Heart right ventricle (tissue), 16 donors: ENCODE results near the gene ATXN1. TPM values are rescaled to one million over a fixed set of nuclear protein-coding genes. Genes with fewer than 3 reads are reported as not detected.
"Not testable (repeated sequence)": the region's sequence is repeated elsewhere in the genome, so short reads cannot be mapped to it uniquely, and the experiment has no call there.

Experiments
- ATAC-seq, 8 donors: fragments of 200-7000 bp; cut with Tn5 transposase; one replicate each; pipeline ENCODE4 v1.9.1; 2020; ENCODE audit warnings: mild to moderate bottlenecking in 8 of 8, moderate library complexity in 8 of 8, moderate number of reproducible peaks in 1 of 8
- DNase-seq, 2 donors: peaks; one replicate each; pipeline ENCODE4 v3.0.0-alpha.2; 2020
- H3K27ac ChIP-seq, 10 donors: fragments of 200-600 bp; sonication (generic) in 2 of 10; one replicate each; pipeline versions ENCODE4 v1.5.0 to v1.8.0; 2020 to 2022; ENCODE audit warnings: mild to moderate bottlenecking in 3 of 10
- H3K27me3 ChIP-seq, 7 donors: fragments of 200-600 bp; one replicate each; pipeline ENCODE4 v1.8.0; 2021 to 2022; ENCODE audit warnings: mild to moderate bottlenecking in 2 of 7
- H3K36me3 ChIP-seq, 9 donors: fragments of 200-600 bp; sonication (generic) in 1 of 9; one replicate each; pipeline versions ENCODE4 v1.5.0 to v1.8.0; 2020 to 2022; ENCODE audit warnings: mild to moderate bottlenecking in 2 of 9
- H3K4me1 ChIP-seq, 9 donors: fragments of 200-600 bp; sonication (generic) in 1 of 9; one replicate each; pipeline versions ENCODE4 v1.5.0 to v1.8.0; 2020 to 2022; ENCODE audit warnings: mild to moderate bottlenecking in 4 of 9
- H3K4me3 ChIP-seq, 10 donors: fragments of 200-600 bp; sonication (generic) in 2 of 10; one replicate each; pipeline versions ENCODE4 v1.5.0 to v1.8.0; 2020 to 2022; ENCODE audit warnings: mild to moderate bottlenecking in 7 of 10, moderate library complexity in 2 of 10
- H3K9me3 ChIP-seq, 11 donors: fragments of 200-600 bp in 10 of 11; sonication (generic) in 2 of 11; one replicate each; pipeline versions ENCODE4 v1.5.0 to v1.8.0; 2013 to 2022; ENCODE audit warnings: mild to moderate bottlenecking in 2 of 11, control low read depth in 1 of 11, moderate library complexity in 1 of 11
- WGBS, 2 donors: extraction: QIAGEN DNeasy Blood & Tissue Kit; methylation state at CpG; one replicate each; pipeline ENCODE4 v1.1.7; 2013; ENCODE audit warnings: inconsistent platforms in 1 of 2; 5-methylcytosine and 5-hydroxymethylcytosine counted together
- intact Hi-C, 10 donors: fragments of 100-400 bp; cut with DNase I; formaldehyde crosslinking; loops; one replicate each; pipeline versions ENCODE4 v1.11.1 to v1.14.2; 2022
- polyA plus RNA-seq, 2 donors: library from polyadenylated mRNA; stranded (reverse); fragments of 200-250 nt; gene quantifications; one replicate each; pipeline ENCODE4 v1.2.3, GENCODE V29; 2013
- total RNA-seq, 10 donors: library from RNA; stranded (reverse); fragmentation: NEBNext Ultra II Directional in 3 of 10; extraction: Animal tissue kit (Norgen Biotek cat#: 25700) in 3 of 10; gene quantifications; one replicate each; pipeline versions ENCODE4 v1.2.1 to v1.2.4, GENCODE V29; 2021 to 2023
- TF ChIP-seq, protein P1 (sequence below), 9 donors: fragments of 200-600 bp; sonication (generic) in 2 of 9; IDR thresholded peaks; one replicate each; pipeline versions ENCODE4 v1.5.0 to v1.8.0; 2021 to 2022; ENCODE audit warnings: antibody characterized with exemption in 9 of 9, mild to moderate bottlenecking in 5 of 9, moderate library complexity in 1 of 9
- donor health status: Arrhythmogenic right ventricular cardiomyopathy.
- donor health status: ischemic (EF 13 %, LVEDD 7.1; RV severe dilation, severe dysfunction).
- donor health status: healthy with polysubstance abuse.
- donor health status: DM: no; HTN: yes; CAD: no.
- donor health status: DM: no; HTN: no; CAD: no.
- donor health status: ischemic (EF 25% LVEDD 6.9; RV normal size, moderate dysfunction).
- donor health status: ischemic (EF 25% LVEDD 5.7; RV mildly dilated, moderate dysfunction).
- donor health status: healthy.
- donor health status: DM: yes; HTN: yes; CAD: no.
- donor health status: Ischemic cardiomyopathy.
- donor health status: ischemic (EF 35%, LVEDD 5.7; RV mildly dilated, moderate dysfunction).
- donor health status: nonischemic (EF 11% LVEDD 7.7; RV severe dilation, severe dysfunction).
- donor health status: DM: yes; HTN: yes; CAD: no.
- donor health status: PGD.
- donor health status: ischemic (EF 29% LVEDD 5.4; RV normal size, mild dysfunction).
- donor health status: nonischemic (EF 23%, LVEDD 6.1; RV moderate dilation, normal function).

Gene ATXN1
- total and polyA plus RNA-seq, 12 donors, result 4.1 to 46.5 (median 40.3) TPM

- Histone ChIP-seq H3K4me1 (peaks cover 0 to 16% (median 12%) of the 10 kb centered on the region in 9 donors), H3K4me3 (no peak overlapping the region), H3K27me3 (no peaks in the 10 kb centered on the region), H3K27ac (peak overlapping the region in 8 of 10 donors; percentile 15 to 75 (median 56)), H3K9me3 (no peaks in the 10 kb centered on the region), H3K36me3 (no peaks in the 10 kb centered on the region)
- TF ChIP-seq, protein P1, sequence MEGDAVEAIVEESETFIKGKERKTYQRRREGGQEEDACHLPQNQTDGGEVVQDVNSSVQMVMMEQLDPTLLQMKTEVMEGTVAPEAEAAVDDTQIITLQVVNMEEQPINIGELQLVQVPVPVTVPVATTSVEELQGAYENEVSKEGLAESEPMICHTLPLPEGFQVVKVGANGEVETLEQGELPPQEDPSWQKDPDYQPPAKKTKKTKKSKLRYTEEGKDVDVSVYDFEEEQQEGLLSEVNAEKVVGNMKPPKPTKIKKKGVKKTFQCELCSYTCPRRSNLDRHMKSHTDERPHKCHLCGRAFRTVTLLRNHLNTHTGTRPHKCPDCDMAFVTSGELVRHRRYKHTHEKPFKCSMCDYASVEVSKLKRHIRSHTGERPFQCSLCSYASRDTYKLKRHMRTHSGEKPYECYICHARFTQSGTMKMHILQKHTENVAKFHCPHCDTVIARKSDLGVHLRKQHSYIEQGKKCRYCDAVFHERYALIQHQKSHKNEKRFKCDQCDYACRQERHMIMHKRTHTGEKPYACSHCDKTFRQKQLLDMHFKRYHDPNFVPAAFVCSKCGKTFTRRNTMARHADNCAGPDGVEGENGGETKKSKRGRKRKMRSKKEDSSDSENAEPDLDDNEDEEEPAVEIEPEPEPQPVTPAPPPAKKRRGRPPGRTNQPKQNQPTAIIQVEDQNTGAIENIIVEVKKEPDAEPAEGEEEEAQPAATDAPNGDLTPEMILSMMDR (IDR thresholded peaks at IDR 0.05), result no peak
- DNase-seq, result no peak
- peak in 6 of 8 donors; percentile 64 to 81 (median 70) for ATAC-seq
- intact Hi-C loops, result no loop called here
- WGBS, 2 donors, result 50 to 62% methylated on average over 1 of the region's 1 CpG
Observed at GRCh38 chr6:16392010-16392409, 369.2 kb downstream of the ATXN1 start.

GRCh38 chr6:16391451-16391912, 369.8 kb downstream of the ATXN1 start:
- H3K36me3 ChIP-seq, result no peaks in the 10 kb centered on the region
- no peak overlapping the region for H3K4me3 ChIP-seq
- ATAC-seq (peak in 5 of 8 donors; percentile 22 to 45 (median 29)), DNase-seq (no peak)
- peaks cover 0 to 16% (median 12%) of the 10 kb centered on the region in 9 donors for H3K4me1 ChIP-seq
- H3K27ac ChIP-seq, result peak overlapping the region in 9 of 10 donors; percentile 15 to 75 (median 55)
- no peaks in the 10 kb centered on the region for H3K9me3 ChIP-seq
- no peaks in the 10 kb centered on the region for H3K27me3 ChIP-seq
- TF ChIP-seq, protein P1 (IDR thresholded peaks at IDR 0.05), result no peak
- whole genome bisulfite sequencing, 2 donors, result 61% methylated on average over 2 of the region's 2 CpGs
- intact Hi-C loops, result no loop called here

DNA sequence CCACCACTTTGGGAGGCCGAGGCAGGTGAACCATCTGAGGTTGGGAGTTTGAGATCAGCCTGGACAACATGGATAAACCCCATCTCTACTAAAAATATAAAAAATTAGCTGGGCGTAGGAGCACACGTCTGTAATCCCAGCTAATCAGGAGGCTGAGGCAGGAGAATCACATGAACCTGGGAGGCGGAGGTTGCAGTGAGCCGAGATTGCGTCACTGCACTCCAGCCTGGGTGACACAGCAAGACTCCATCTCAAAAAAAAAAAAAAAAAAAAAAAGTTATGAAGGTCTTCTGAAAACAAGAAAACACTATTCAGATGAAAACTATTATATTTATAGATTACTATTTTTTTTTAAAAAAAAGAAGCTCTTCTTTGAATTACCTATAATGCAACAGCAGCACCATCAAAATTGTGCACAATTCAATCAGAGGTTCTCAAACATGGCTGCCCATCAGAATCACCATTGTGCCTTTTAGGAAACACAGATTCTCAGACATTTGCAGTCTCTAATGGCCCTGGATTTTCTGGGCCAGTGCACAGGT, 370.3 kb downstream of the ATXN1 start:
- DNase-seq, intact Hi-C loops, H3K9me3 ChIP-seq, H3K4me3 ChIP-seq, H3K27me3 ChIP-seq, ATAC-seq, H3K36me3 ChIP-seq: not testable (repeated sequence)
- WGBS, 2 donors, result 94 to 96% methylated on average over 6 of the region's 6 CpGs
- peak overlapping the region in 5 of 10 donors; percentile 55 to 75 (median 71) for H3K27ac ChIP-seq
- peaks cover 0 to 16% (median 12%) of the 10 kb centered on the region in 9 donors for H3K4me1 ChIP-seq

DNA sequence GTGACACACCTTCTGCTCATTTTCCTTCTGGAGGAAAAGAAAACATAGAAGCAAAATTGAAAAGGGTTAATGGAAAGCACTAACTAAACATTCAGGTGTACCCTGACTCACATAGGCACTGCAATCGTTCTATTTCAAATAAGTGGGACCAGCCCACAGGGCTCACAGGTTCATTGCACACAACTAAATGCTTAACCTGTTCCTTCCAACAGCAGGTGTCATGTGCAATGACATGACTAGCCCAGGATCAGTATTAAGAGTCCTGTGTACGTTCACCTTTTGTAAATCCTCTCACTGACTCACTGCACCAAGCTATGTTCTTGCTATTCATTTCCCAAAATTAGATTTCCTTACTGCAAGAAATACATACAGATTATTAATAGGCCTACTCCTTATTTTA, 371.6 kb downstream of the ATXN1 start:
- TF ChIP-seq, protein P1 (IDR thresholded peaks at IDR 0.05), result no peak
- H3K27me3 ChIP-seq, result no peaks in the 10 kb centered on the region
- H3K4me1 ChIP-seq, result peaks cover 0 to 16% (median 12%) of the 10 kb centered on the region in 9 donors
- DNase-seq (no peak), ATAC-seq (no peak)
- H3K9me3 ChIP-seq, result no peaks in the 10 kb centered on the region
- H3K27ac ChIP-seq, result no peak overlapping the region
- H3K36me3 ChIP-seq, result no peaks in the 10 kb centered on the region
- 89 to 94% methylated on average over 2 of the region's 2 CpGs for WGBS, 2 donors
- intact Hi-C loops, result no loop called here
- H3K4me3 ChIP-seq, result no peak overlapping the region

DNA sequence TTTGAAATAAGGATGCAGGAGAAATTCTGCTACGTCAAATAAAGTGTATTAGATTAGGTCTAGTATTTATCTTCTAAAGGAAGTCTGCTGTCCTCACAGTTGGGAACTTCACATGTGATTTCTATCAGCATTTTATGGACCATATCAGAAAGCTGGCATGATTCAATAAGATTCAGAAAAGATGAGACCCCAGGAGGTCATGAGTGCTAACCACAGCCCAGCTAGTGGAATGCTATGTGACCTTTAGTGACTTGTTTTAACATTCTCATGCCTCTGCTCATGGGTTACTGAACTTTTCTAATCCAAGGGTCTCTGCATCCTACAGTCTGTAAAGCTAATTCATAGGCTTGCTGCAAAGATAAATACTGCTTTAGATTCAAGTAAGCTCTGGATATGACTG, 372.8 kb downstream of the ATXN1 start:
- no peak for ATAC-seq
- DNase-seq, result no peak
- Histone ChIP-seq H3K36me3 (no peaks in the 10 kb centered on the region), H3K4me3 (no peak overlapping the region), H3K27me3 (no peaks in the 10 kb centered on the region), H3K4me1 (peaks cover 0 to 26% (median 12%) of the 10 kb centered on the region in 9 donors), H3K27ac (no peak overlapping the region), H3K9me3 (no peaks in the 10 kb centered on the region)
- intact Hi-C loops, result no loop called here
- 81 to 92% methylated on average over 1 of the region's 1 CpG for WGBS, 2 donors
- TF ChIP-seq, protein P1 (IDR thresholded peaks at IDR 0.05), result no peak
